GM19351 (cell line): Measurements from ENCODE around the gene MAP3K14.

Experiments
- ATAC-seq: cut with Tn5 transposase; IDR thresholded peaks from one replicate; pipeline ENCODE4 v1.9.1; 2021; ENCODE audit warnings: mild to moderate bottlenecking, moderate library complexity; ENCODE audit not compliant: unreplicated experiment

Gene MAP3K14

GRCh38 chr17:45284176-45285140 is 32.4 kb downstream of the MAP3K14 start:
- ATAC-seq, result no peak

- no peak for ATAC-seq
These were observed 33.1 kb downstream of the MAP3K14 start for GRCh38 chr17:45283711-45284110.

- no peak for ATAC-seq
These were observed 33.9 kb downstream of the MAP3K14 start for GRCh38 chr17:45282683-45283644.

- no peak for ATAC-seq
These were observed 36.9 kb downstream of the MAP3K14 start for GRCh38 chr17:45279898-45280297.

- ATAC-seq, result no peak
These were observed 38.8 kb downstream of the MAP3K14 start for GRCh38 chr17:45277992-45278391.

GRCh38 chr17:45277216-45277849 is 39.5 kb downstream of the MAP3K14 start:
- ATAC-seq, result no peak

GRCh38 chr17:45276031-45276430 is 40.8 kb downstream of the MAP3K14 start:
- no peak for ATAC-seq

- ATAC-seq, result no peak
These were observed 42.8 kb downstream of the MAP3K14 start for GRCh38 chr17:45274033-45274432.

- ATAC-seq, result no peak
These were observed 43.3 kb downstream of the MAP3K14 start for GRCh38 chr17:45273551-45273957.

GRCh38 chr17:45271603-45272002 is 45.2 kb downstream of the MAP3K14 start:
- no peak for ATAC-seq

- no peak for ATAC-seq
These were observed 45.9 kb downstream of the MAP3K14 start for GRCh38 chr17:45270828-45271418.

- ATAC-seq, result no peak
These were observed 46.9 kb downstream of the MAP3K14 start for GRCh38 chr17:45269912-45270311.

- ATAC-seq, result no peak
These were observed 49.3 kb downstream of the MAP3K14 start for GRCh38 chr17:45267436-45268055.

GRCh38 chr17:45266372-45266926 is 50.4 kb downstream of the MAP3K14 start:
- no peak for ATAC-seq

GRCh38 chr17:45265821-45266220 is 51.0 kb downstream of the MAP3K14 start:
- no peak for ATAC-seq

- no peak for ATAC-seq
These were observed 51.8 kb downstream of the MAP3K14 start for GRCh38 chr17:45264988-45265387.

- ATAC-seq, result no peak
These were observed 52.4 kb downstream of the MAP3K14 start for GRCh38 chr17:45264430-45264829.

- ATAC-seq, result no peak
These were observed 53.4 kb downstream of the MAP3K14 start for GRCh38 chr17:45263477-45263860.

- no peak for ATAC-seq
These were observed 54.0 kb downstream of the MAP3K14 start for GRCh38 chr17:45262516-45263476.
